HG02678 (cell line): Measurements from ENCODE around the gene CRISP2.

Experiments
- ATAC-seq: cut with Tn5 transposase; IDR thresholded peaks from one replicate; pipeline ENCODE4 v1.9.1; 2021; ENCODE audit warnings: mild to moderate bottlenecking, moderate library complexity; ENCODE audit not compliant: unreplicated experiment

Gene CRISP2

GRCh38 chr6:49662231-49662891 lies 51.0 kb downstream of the CRISP2 start:
- ATAC-seq = no peak

- no peak for ATAC-seq
Measured at GRCh38 chr6:49653942-49654341, 59.4 kb downstream of the CRISP2 start.

GRCh38 chr6:49653438-49653837 lies 59.9 kb downstream of the CRISP2 start:
- no peak for ATAC-seq

- ATAC-seq = no peak
Measured at GRCh38 chr6:49651239-49651638, 62.1 kb downstream of the CRISP2 start.

- no peak for ATAC-seq
Measured at GRCh38 chr6:49649988-49650387, 63.4 kb downstream of the CRISP2 start.

GRCh38 chr6:49648036-49648435 lies 65.3 kb downstream of the CRISP2 start:
- no peak for ATAC-seq

GRCh38 chr6:49647476-49647875 lies 65.9 kb downstream of the CRISP2 start:
- no peak for ATAC-seq

GRCh38 chr6:49646942-49647341 lies 66.4 kb downstream of the CRISP2 start:
- ATAC-seq = no peak

- ATAC-seq = no peak
Measured at GRCh38 chr6:49646130-49646824, 67.1 kb downstream of the CRISP2 start.

- ATAC-seq = no peak
Measured at GRCh38 chr6:49645139-49645538, 68.2 kb downstream of the CRISP2 start.
